Body of pancreas (tissue), 4 donors: ENCODE data around the gene DNER. TPM values are rescaled to one million over a fixed set of nuclear protein-coding genes. Genes with fewer than 3 reads are reported as not detected.

Experiments used
- ATAC-seq: fragments of 150-250 bp; one replicate; pipeline ENCODE4 v1.9.1; 2016
- DNase-seq, 4 donors: peaks; one replicate each; pipeline ENCODE4 v3.0.0-alpha.2; 2019
- H3K27ac ChIP-seq, 4 donors: fragments of 200-600 bp; sonication (generic); 1 replicate in 3 of 4; 2 replicates in 1 of 4; pipeline versions ENCODE4 v1.5.1 to v1.6.1; 2016 to 2019; ENCODE audit warnings: mild to moderate bottlenecking in 1 of 4, mixed read lengths in 1 of 4, moderate library complexity in 1 of 4
- H3K27me3 ChIP-seq, 2 donors: fragments of 200-600 bp; sonication (generic); one replicate each; pipeline ENCODE4 v1.6.0; 2016; ENCODE audit warnings: mild to moderate bottlenecking in 1 of 2
- H3K36me3 ChIP-seq, 2 donors: fragments of 200-600 bp; sonication (generic); replicated peaks in 1 of 2; 2 replicates each; pipeline ENCODE4 v1.5.1; 2016; ENCODE audit warnings: low read depth in 2 of 2; ENCODE audit not compliant: insufficient read depth in 1 of 2
- H3K4me1 ChIP-seq: fragments of 200-600 bp; sonication (generic); one replicate; pipeline ENCODE4 v1.6.0; 2016
- H3K4me3 ChIP-seq, 2 donors: fragments of 200-600 bp; sonication (generic); 1 replicate in 1 of 2; 2 replicates in 1 of 2; pipeline ENCODE4 v1.5.1; 2016 to 2019
- H3K9me3 ChIP-seq, 3 donors: fragments of 200-600 bp; sonication (generic); 1 replicate in 2 of 3; 2 replicates in 1 of 3; pipeline ENCODE4 v1.5.1; 2016
- CTCF ChIP-seq, 7 experiments: fragments of 450-650 bp in 4 of 7; fragments of 200-600 bp in 3 of 7; sonication (generic) in 3 of 7; IDR thresholded peaks; one replicate each; pipeline ENCODE4 v1.5.1; 2016 to 2019; ENCODE audit warnings: antibody characterized with exemption in 7 of 7
- POLR2A ChIP-seq, 3 donors: fragments of 450-650 bp; IDR thresholded peaks; one replicate each; pipeline ENCODE4 v1.6.1; 2016; ENCODE audit warnings: antibody characterized with exemption in 3 of 3, mild to moderate bottlenecking in 2 of 3
- WGBS, 2 donors: methylation state at CpG; one replicate each; pipeline ENCODE4 v1.1.5; 2017; 5-methylcytosine and 5-hydroxymethylcytosine counted together
- intact Hi-C: fragments of 100-400 bp; cut with DNase I; formaldehyde crosslinking; loops from one replicate; pipeline ENCODE4 v1.15.1; 2023
- total RNA-seq, 2 donors: library from RNA; depleted of rRNA; stranded (reverse); fragments of >200 nt; gene quantifications; one replicate each; pipeline ENCODE4 v1.1.0, GENCODE V29; 2016

Gene DNER
- total RNA-seq, 2 donors from 2014 or later: 0.78 to 1.3 TPM

GRCh38 chr2:229445019-229445418, 269.3 kb downstream of the DNER start:
- TF ChIP-seq POLR2A (IDR thresholded peaks at IDR 0.05): no peak
- peak in 1 of 7 experiments; percentile 5 for TF ChIP-seq CTCF (IDR thresholded peaks at IDR 0.05)
- ATAC-seq (peak; percentile 78), DNase-seq (peak; percentile 13 to 63 (median 42))
- Histone ChIP-seq H3K4me3 (no peak overlapping the region), H3K27me3 (no peaks in the 10 kb centered on the region), H3K36me3 (no peaks in the 10 kb centered on the region), H3K9me3 (no peaks in the 10 kb centered on the region), H3K27ac (peak overlapping the region in 1 of 4 donors; percentile 71), H3K4me1 (no peaks in the 10 kb centered on the region)
- WGBS, 2 donors: 28 to 30% methylated on average over 6 to 7 of the region's 7 CpGs
- intact Hi-C loops: no loop called here

GRCh38 chr2:229443546-229444268, 270.6 kb downstream of the DNER start:
- Histone ChIP-seq H3K36me3 (no peaks in the 10 kb centered on the region), H3K9me3 (no peaks in the 10 kb centered on the region), H3K4me3 (no peak overlapping the region), H3K4me1 (no peaks in the 10 kb centered on the region), H3K27me3 (no peaks in the 10 kb centered on the region), H3K27ac (no peak overlapping the region)
- DNase-seq (no peak), ATAC-seq (no peak)
- intact Hi-C loops: no loop called here
- TF ChIP-seq POLR2A (IDR thresholded peaks at IDR 0.05): no peak
- TF ChIP-seq CTCF (IDR thresholded peaks at IDR 0.05): no peak
- 57 to 61% methylated on average over 13 of the region's 13 CpGs for WGBS, 2 donors

DNA sequence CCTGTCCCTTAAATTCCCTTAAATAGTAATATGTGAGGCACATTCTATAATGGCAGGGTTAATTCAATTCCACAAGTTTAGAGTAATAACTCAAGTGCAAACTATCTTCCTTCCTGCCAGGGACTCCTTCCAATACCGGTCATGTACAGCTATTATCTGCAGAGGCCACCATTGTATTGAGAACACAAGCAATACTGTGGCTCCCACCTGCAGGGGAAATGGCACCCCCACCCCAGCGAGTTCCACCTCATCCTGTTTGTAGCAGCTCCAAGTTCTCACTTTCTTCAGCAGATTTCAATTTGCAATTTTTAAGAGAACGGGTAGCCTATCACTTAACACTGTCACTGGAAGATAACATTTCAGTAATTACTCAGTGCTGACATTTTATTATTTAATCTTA, 271.2 kb downstream of the DNER start:
- Histone ChIP-seq H3K4me1 (no peaks in the 10 kb centered on the region), H3K4me3 (no peak overlapping the region), H3K27me3 (no peaks in the 10 kb centered on the region), H3K9me3 (no peaks in the 10 kb centered on the region), H3K36me3 (no peaks in the 10 kb centered on the region), H3K27ac (no peak overlapping the region)
- ATAC-seq (no peak), DNase-seq (no peak)
- WGBS, 2 donors: 42 to 61% methylated on average over 3 of the region's 3 CpGs
- TF ChIP-seq POLR2A (IDR thresholded peaks at IDR 0.05) (no peak), CTCF (IDR thresholded peaks at IDR 0.05) (no peak)
- intact Hi-C loops: no loop called here

DNA sequence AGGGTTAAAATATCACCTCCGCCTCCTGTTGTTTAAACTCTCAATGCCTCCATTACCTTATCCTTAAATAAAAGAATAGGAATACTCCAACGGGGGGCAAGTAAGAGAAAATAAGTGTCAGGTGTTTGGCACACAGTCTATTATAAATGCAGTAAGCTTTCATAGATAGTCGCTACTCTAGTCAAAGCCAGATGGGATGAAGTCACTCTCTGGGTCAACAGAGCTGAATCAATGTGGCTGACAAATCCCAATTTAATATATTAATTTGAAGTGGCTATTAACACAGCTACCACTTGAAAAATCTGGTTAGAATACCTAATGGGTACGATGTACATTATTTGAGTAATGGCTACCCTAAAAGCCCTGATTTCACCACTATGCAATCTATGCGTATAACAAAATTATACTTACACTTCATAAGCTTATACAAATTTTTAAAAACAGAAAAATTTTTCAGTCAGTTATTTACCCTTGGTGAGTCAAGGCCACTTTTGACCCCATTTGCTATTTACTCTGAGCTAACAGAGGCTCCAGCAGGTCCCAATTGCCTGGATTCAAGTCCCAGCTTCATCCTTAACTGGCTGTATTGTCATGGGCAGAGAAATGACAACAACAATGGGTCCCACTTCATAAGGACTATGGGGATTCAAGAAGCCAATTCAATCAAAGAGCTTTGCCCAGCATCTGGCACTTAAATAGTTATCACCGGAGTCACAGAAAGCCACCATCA, 275.8 kb downstream of the DNER start:
- ATAC-seq (no peak), DNase-seq (no peak)
- no peak overlapping the region for H3K4me3 ChIP-seq
- H3K4me1 ChIP-seq: no peaks in the 10 kb centered on the region
- H3K27ac ChIP-seq: no peak overlapping the region
- no peaks in the 10 kb centered on the region for H3K27me3 ChIP-seq
- WGBS, 2 donors: 65 to 70% methylated on average over 6 of the region's 6 CpGs
- no peak for TF ChIP-seq POLR2A (IDR thresholded peaks at IDR 0.05)
- no peak for TF ChIP-seq CTCF (IDR thresholded peaks at IDR 0.05)
- H3K9me3 ChIP-seq: no peaks in the 10 kb centered on the region
- no peaks in the 10 kb centered on the region for H3K36me3 ChIP-seq
- intact Hi-C loops: no loop called here
